Left ventricle myocardium inferior (tissue), 1 donor: Measurements from ENCODE around the gene TANC1. TPM values are rescaled to one million over a fixed set of nuclear protein-coding genes. Genes with fewer than 3 reads are reported as not detected.
A peak's percentile ranks its signal among the peaks of the same experiment; 100 is the strongest.
"Not testable (repeated sequence)": the region's sequence is repeated elsewhere in the genome, so short reads cannot be mapped to it uniquely, and the experiment has no call there.

Source experiments
- DNase-seq: peaks from one replicate; pipeline ENCODE4 v3.0.0-alpha.2; 2020
- H3K27ac ChIP-seq: fragments of 200-600 bp; replicated peaks from 2 replicates; pipeline ENCODE4 v1.8.0; 2021
- H3K27me3 ChIP-seq: fragments of 200-600 bp; 2 replicates; pipeline ENCODE4 v1.8.0; 2021; ENCODE audit warnings: low read depth
- H3K36me3 ChIP-seq: fragments of 200-600 bp; 2 replicates; pipeline ENCODE4 v1.8.0; 2021
- H3K4me1 ChIP-seq: fragments of 200-600 bp; 2 replicates; pipeline ENCODE4 v1.8.0; 2021
- H3K4me3 ChIP-seq: fragments of 200-600 bp; 2 replicates; pipeline ENCODE4 v1.8.0; 2021; ENCODE audit warnings: mild to moderate bottlenecking, moderate library complexity
- H3K9me3 ChIP-seq: fragments of 200-600 bp; replicated peaks from 2 replicates; pipeline ENCODE4 v1.8.0; 2021
- intact Hi-C: fragments of 100-400 bp; cut with micrococcal nuclease; formaldehyde crosslinking; loops from one replicate; pipeline ENCODE4 v1.11.0; 2022
- total RNA-seq: library from RNA; stranded (reverse); fragmentation: NEBNext Ultra II Directional; extraction: Animal tissue kit (Norgen Biotek cat#: 25700); gene quantifications from one replicate; pipeline ENCODE4 v1.2.1, GENCODE V29; 2021
- TF ChIP-seq, protein P1 (sequence below): fragments of 200-600 bp; IDR thresholded peaks from 2 replicates; pipeline ENCODE4 v1.8.0; 2021; ENCODE audit warnings: antibody characterized with exemption, mild to moderate bottlenecking, borderline replicate concordance
- donor health status: DM: no; HTN: yes; CAD: no; lungs with severe emphysema.

Gene TANC1
- total RNA-seq, 1 donor from 2014 or later = 59.7 TPM

DNA sequence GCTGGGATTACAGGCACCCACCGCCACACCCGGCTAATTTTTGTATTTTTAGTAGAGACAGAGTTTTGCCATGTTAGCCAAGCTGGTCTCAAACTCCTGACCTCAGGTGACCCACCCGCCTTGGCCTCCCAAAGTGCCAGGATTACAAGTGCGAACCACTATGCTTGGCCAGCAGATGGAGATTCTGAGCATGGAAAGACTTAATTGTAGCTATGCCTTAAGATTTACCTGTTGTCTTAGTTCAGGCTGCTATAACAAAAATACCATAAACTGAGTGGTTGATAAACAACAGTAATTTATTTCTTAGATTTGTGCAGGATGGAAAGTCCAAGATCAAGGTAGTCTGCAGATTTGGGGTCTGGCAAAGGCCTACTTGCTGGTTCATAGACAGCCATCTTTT is 172.4 kb downstream of the TANC1 start:
- Histone ChIP-seq H3K4me1 (peaks cover 91% of the 10 kb centered on the region), H3K27ac (peak overlapping the region; percentile 84)
- H3K4me3 ChIP-seq, intact Hi-C loops, H3K36me3 ChIP-seq, DNase-seq, H3K27me3 ChIP-seq, H3K9me3 ChIP-seq: not testable (repeated sequence)
- TF ChIP-seq, protein P1, sequence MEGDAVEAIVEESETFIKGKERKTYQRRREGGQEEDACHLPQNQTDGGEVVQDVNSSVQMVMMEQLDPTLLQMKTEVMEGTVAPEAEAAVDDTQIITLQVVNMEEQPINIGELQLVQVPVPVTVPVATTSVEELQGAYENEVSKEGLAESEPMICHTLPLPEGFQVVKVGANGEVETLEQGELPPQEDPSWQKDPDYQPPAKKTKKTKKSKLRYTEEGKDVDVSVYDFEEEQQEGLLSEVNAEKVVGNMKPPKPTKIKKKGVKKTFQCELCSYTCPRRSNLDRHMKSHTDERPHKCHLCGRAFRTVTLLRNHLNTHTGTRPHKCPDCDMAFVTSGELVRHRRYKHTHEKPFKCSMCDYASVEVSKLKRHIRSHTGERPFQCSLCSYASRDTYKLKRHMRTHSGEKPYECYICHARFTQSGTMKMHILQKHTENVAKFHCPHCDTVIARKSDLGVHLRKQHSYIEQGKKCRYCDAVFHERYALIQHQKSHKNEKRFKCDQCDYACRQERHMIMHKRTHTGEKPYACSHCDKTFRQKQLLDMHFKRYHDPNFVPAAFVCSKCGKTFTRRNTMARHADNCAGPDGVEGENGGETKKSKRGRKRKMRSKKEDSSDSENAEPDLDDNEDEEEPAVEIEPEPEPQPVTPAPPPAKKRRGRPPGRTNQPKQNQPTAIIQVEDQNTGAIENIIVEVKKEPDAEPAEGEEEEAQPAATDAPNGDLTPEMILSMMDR = peak; percentile 17

DNA sequence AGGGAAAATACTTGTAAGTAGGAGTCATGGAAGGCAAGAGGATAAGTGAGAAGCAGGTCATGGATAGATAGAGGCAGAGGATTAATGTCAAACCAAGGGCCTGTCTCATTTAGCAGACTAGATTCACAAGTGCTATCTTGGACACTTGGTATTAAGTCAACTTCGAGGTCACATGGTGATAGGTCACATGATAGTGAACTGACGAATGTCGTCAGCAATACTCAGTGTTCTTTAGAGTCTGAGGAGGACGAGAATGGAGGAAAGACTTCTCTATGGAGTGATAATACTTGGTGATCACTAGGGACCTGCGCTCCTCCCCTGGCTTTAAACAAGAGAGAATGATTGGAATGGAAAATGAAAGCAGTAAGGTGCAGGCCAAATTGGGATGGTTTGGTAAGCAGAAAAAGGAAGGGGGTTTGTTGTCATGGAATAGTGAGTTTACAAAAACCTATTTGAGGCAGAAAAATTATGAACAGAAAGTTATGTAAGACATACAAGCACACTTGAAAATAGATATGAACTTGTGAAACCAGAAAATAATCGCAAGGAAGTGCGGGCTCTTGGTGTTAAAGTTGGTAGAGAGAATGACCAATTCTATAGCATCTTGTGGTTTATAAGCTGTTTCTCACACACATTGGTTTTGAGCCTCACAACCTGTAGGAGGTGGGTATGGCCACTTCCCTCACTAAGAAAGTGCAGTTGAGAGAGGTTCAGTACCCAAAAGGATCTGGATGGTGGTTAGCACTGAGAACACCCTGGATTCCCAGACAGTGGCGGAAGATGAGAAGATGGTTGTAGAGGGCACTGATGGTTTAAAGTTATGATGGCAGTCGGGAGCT is 176.6 kb downstream of the TANC1 start:
- H3K36me3 ChIP-seq = no peaks in the 10 kb centered on the region
- H3K27ac ChIP-seq = peak overlapping the region; percentile 89
- H3K4me3 ChIP-seq = no peak overlapping the region
- no peak for DNase-seq
- intact Hi-C loops = no loop called here
- no peaks in the 10 kb centered on the region for H3K27me3 ChIP-seq
- TF ChIP-seq, protein P1 = no peak
- no peaks in the 10 kb centered on the region for H3K9me3 ChIP-seq
- H3K4me1 ChIP-seq = peaks cover 93% of the 10 kb centered on the region

DNA sequence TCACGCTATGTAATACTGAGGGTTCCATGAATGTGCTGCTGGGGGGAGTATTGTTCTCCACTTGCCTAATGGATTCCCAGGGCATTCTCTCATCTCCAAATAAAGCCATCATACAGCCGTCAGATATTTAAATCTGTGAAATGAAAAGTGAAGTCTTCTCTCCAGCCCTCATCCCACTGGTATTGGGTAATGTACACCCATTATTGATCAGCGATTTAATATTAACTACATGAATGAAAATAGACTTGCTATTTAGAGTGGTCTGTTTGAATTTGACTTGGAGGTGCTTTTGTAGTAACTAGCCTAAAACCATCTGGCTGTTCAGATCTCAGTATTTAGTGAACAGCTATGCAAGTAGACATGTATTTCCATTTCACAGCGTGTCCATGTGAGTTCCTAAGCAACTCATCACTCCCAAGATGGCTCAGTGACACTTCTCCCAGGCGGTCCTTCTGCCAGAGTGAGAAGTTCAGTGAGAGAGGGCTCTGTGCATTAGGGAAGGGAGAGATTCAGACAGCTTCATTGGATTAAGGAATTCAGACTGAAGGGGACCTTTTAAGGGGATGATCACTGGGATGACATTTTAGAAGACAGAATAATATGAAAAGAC is 177.4 kb downstream of the TANC1 start:
- Histone ChIP-seq H3K9me3 (no peaks in the 10 kb centered on the region), H3K27me3 (no peaks in the 10 kb centered on the region), H3K4me3 (no peak overlapping the region), H3K27ac (peak overlapping the region; percentile 89), H3K36me3 (peaks cover 7% of the 10 kb centered on the region), H3K4me1 (peaks cover 93% of the 10 kb centered on the region)
- no peak for DNase-seq
- TF ChIP-seq, protein P1 = no peak
- intact Hi-C loops = no loop called here

DNA sequence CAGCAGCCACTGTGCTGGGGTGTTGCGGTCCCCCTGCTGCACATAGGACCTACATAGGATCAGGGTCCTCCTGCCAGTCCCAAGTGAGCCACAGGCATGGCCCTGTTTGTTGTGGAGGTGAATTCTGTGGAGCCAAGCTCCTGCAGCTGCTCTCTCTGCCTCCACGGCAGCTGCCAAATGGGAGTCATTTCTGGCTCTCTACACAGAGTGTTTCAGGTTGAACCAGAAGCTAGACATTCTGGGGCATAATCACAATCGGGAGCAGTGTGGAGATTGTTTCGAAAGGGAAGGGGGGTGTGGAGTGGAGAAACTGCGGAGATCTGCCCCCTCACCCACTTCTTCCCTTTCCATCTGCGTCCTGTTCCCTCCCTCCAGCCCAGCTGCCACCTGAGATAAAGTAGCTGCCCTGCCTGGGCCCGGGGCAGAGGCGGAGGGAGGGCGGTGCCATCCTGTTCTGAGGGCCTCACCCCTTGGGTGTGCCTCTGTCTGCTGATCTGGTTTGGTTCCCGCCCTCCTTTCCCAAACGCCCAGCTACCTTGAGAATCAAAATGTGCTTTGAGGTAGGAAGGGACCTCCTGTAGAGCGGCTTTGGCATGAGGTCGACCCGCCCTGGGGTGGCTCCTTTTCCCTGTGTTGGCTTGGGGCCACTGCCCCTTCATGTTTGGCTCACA is 178.7 kb downstream of the TANC1 start:
- Histone ChIP-seq H3K27ac (peak overlapping the region; percentile 89), H3K4me3 (peak overlapping the region; percentile 37), H3K9me3 (no peaks in the 10 kb centered on the region), H3K4me1 (peaks cover 93% of the 10 kb centered on the region), H3K36me3 (peaks cover 19% of the 10 kb centered on the region), H3K27me3 (no peaks in the 10 kb centered on the region)
- peak; percentile 60 for DNase-seq
- TF ChIP-seq, protein P1 = no peak
- intact Hi-C loops = no loop called here

DNA sequence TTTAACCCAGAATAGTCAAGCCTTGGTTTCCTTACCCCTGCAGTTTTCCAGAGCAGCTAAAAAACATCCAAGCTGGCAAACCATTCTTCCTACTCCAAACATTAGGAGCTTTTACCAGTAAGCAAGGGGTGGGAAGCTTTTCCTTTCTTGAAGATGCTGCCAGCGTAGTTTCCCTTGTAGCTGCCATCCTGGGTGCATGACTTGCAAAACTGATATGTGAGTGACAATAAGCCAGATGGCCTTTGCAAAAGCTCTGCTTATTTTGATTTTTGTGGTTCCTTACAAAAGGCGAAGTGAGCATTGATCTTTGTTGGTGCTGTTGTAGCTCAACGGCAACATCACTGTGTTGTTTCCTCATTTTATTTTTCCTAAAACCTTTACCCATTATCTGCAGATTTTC is 179.2 kb downstream of the TANC1 start:
- H3K36me3 ChIP-seq = peaks cover 19% of the 10 kb centered on the region
- no peaks in the 10 kb centered on the region for H3K9me3 ChIP-seq
- no peak for DNase-seq
- intact Hi-C loops = no loop called here
- H3K4me1 ChIP-seq = peaks cover 94% of the 10 kb centered on the region
- H3K27ac ChIP-seq = peak overlapping the region; percentile 89
- peak overlapping the region; percentile 37 for H3K4me3 ChIP-seq
- no peaks in the 10 kb centered on the region for H3K27me3 ChIP-seq
- TF ChIP-seq, protein P1 = no peak
